Hematopoietic multipotent progenitor cell (in vitro differentiated cells): ENCODE results near the gene SARDH. TPM values are rescaled to one million over a fixed set of nuclear protein-coding genes. Genes with fewer than 3 reads are reported as not detected.

Experiments
- DNase-seq, 3 donors: peaks; one replicate each; pipeline ENCODE4 v3.0.0-alpha.2; 2011 to 2015; ENCODE audit warnings: low read depth in 2 of 3, low spot score in 2 of 3
- total RNA-seq: library from RNA; depleted of rRNA; stranded (reverse); fragments of >200 nt; gene quantifications from one replicate; pipeline ENCODE4 v1.2.3, GENCODE V29; 2012

SARDH gene
- total RNA-seq, 1 donor, result 10.5 TPM

DNA sequence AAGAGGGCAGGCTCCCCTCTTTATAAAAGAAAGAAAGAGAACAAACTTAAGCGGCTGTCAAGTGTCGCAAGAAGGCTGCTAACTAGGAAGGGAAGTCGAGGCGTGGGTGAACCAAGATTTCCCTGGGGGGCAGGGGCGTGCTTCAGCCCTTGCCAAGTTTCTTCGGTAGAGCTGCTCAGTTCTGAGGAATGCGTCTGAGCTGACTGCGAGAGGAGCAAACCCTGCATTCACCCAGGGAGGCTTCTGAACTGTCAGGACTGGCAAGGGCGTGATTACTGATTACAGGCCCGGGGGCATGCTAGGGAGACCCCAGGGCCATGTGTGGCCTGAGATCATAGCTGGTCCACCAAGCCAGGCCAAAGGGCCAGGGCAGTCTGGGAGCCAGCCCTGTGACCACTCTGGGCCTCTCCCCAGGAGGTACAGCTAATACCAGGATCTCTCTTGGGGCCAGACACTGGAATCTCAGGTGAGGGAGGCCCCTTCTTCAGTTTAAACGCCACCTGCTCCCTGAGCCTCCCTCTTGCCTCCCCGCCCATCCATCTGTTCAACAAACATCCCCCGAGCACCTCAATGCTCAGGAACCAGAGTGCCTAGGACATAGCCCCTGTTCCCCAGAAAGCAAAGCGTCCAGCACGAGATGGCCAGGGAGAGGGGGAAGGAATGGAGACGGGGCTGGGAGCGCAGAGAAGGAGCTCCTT is 30.9 kb downstream of the SARDH start:
- no peak for DNase-seq

DNA sequence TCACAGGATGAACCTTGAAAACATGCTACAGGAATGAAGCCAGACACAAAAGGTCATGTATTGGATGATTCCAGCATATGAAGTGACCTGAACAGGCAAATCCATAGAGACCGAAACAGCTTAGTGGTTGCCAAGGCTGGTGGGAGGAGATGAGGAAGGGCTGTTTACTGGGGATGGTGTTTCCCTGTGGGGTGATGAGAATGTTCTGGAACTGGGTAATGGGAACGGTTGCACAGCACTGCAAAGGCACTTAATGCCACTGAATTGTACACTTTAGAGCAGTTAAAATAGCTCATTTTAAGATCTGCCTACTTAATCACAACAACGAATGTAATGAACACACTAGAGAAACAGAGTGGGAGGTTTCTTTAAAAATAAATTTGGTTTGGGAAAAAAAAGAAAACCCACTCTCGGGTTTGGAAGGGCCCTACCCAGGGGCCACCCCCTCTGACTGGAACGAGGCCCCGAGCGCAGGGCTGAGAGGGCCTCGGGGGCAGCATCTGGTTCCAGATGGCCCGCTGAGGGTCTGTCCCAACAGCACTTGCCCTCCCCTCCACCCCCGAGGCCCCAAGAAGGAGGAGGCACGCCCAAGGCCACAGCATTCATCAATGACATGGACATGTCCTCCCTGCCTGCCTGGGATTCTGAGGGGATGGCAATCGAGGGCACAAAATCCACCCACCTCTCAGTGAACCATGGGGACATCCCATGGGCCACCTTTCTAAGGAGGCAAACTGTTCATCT is 31.7 kb downstream of the SARDH start:
- DNase-seq, result no peak

- no peak for DNase-seq
Observed at GRCh38 chr9:133705576-133705975, 32.6 kb downstream of the SARDH start.

- no peak for DNase-seq
Observed at GRCh38 chr9:133704711-133705181, 33.4 kb downstream of the SARDH start.

DNA sequence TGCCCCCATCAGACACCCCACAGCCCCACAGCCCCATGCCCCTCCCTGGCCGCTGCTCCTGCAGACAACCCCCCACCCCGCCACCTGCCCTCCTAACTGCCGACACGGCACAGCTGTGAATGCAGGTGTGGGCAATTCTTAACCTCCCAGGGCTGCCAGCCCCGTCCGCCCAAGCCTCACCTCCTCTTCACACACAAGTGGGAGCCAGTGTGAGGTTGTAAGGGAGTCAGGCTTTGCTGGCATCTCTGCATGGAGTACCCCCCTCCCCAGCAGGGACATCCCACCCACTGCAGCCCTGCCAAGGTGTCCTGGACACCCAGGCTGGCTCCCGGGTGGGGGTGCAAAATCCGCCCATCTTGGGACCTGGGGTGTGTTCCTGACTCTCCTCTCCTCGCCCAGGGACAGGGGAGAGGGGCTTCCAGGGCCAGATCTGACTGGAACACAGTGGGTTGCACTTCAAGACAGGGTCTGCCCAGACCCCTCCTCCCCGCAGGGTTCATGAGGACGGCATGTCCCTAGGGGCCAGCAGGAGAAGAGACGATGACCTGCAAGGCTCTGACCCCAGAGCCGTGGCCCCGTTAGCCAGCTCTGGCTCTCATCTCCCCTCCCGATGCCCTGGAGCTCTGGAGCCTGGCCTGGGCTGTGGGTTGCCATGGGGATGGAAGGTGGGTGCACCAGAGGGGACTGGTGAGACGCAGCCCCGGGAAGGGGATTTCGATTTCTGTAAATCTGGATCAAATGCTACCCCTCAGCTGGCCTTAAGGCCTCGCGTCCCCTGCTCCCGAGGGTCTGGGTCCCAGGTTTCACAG is 34.4 kb downstream of the SARDH start:
- no peak for DNase-seq

GRCh38 chr9:133702798-133703590 is 35.2 kb downstream of the SARDH start:
- DNase-seq, result no peak

GRCh38 chr9:133701981-133702797 is 36.0 kb downstream of the SARDH start:
- DNase-seq, result peak in 2 of 3 donors; percentile 46 to 49

DNA sequence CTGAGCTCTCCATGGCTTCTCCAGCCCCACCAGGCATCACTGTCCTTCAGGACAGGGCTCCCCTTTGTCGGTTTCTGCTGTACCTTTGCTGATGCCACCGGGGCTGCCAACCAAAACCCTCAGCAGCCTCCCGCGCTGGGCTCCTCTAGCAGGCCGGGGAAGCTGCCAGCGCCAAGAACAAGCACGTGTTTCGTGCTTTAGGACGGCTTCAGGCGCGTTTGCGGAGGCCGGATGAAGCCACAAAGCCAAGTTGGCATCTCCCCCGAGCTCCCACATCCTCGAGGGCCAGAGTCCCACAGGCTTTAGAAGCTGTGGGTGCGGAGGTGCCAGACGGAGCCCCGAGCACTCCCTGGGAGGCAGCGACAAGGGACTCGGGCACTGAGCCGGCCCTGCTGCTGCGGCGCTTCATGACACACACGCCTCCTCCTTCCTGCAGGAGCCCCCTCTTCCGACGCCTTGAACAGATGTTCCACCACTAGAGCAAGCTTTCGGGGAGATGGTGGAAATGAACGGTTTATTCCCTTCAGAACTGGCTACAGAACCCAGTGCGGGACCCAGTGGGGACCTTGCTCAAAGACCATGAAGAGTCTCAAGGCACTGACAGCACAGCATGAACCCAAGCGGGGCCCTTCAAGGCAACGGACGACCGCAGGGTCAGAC is 36.7 kb downstream of the SARDH start:
- DNase-seq, result no peak

DNA sequence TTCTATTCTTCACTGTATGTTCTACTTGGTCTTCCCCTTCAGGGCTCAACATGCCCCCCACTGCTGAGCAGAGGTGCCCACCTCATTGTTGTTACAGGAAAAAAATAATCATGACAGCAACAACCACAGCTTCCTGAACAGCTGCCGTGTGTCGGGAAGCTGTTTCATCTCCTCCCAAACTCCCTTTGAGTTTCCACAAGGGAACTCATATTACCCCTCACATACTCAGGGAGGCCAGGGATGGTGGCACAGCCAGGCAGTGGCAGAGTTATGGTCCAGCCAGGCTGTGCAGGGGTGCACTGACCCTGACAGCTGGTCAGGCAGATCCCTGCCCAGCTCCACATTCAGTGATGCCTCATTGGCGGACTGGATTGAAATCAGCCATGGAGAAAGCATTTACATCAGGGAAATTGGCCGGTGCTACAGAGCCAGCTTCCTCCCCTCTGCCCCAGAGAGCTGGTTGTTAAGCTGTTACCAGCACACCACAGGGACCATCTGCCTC is 37.3 kb downstream of the SARDH start:
- no peak for DNase-seq

- DNase-seq, result no peak
Observed at GRCh38 chr9:133699546-133699945, 38.6 kb downstream of the SARDH start.

DNA sequence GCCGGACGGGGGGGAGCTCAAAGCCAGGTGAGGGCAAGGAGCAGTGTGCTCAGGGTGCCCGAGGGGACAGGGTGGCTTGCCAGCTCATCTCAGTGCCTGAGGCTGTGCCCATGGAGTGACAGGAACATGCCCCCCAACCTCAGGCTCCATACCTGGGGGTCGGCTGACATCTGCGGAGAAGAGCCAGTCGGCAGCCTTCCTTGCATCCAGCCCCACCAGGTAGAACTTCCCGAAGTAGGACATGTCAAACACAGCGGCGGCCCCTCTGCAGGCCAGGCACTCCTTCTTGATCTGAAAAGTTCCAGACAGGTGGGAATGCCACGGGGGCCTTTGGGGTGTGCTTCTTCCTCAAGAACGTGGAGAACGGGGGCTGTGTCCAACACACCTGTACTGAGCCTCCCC is 42.1 kb downstream of the SARDH start:
- DNase-seq, result no peak

GRCh38 chr9:133694686-133695085 is 43.5 kb downstream of the SARDH start:
- no peak for DNase-seq

DNA sequence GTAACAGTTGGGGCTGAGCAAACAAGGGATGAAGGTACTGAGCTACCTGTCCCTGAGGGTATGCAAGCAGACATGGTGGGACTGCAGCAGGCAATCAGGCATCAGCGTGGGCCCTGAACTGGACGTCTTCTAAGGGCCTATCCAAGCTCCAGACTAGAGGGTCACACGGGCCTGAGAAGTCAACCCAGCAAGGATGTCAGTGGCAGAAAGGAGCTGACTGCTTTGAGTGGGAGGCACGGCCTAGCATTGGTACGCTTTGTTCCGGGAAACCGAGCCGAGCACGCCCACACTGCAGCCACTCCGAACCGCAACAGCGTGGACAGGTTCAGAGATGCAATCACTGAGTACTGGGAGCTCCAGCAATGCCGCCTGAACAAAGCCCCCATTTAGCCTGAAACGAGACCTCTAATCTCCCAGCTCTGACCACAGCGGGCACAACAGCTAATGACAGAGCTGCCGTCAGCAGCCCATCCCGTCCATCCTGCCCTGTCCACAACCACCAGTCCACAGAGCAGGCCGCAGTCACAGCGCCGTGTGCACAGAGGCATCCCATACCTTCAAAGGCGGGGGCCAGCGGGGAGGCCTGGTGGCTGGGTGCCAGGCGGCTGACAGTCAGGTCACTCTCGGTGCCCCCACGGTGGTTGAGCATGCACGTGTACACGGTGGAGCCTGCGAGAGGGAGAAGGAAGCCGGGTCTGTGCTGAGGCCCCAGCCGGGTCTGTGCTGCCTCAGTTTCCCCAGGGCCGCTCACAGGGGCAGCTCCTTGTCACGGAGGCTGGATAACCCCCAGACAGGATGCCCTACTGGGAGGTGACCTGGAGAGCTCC is 44.2 kb downstream of the SARDH start:
- DNase-seq, result no peak

- DNase-seq, result no peak
Observed at GRCh38 chr9:133693116-133693515, 45.0 kb downstream of the SARDH start.

- DNase-seq, result no peak
Observed at GRCh38 chr9:133692364-133692985, 45.7 kb downstream of the SARDH start.

DNA sequence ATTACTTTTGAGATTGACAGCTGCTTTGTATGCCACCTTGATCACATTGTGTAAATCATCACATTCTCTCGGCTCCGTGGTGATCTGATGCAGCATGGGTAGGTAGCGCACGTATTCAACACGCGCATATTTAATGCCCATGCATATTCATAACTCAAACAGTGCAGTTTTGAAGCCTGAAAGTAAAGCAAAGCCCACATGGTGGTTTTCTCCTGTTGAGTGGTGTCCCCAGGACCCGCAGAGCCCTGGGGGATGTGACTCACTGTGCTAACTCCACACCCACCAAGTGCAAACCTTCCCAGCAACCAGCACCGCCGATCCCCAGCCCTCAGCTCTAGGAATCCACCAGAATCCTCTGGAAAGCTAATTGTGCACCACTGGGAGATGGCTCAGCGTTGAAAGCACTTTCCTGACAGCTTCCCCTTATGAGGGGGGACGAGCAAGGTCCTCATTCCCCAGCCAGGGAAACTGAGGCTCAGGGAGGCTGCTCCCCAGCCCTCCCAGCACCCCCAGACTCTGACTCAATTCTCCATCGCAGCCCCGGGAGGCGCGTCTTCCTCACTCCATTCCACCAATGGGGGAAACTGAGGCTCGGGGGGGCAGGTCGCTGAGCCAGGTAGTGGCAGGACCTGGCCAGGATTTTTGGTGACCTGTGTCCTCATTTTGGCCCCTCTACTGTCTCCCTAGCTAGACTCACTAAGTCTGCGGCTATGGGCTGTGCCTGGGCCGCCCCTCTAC is 46.4 kb downstream of the SARDH start:
- no peak for DNase-seq

DNA sequence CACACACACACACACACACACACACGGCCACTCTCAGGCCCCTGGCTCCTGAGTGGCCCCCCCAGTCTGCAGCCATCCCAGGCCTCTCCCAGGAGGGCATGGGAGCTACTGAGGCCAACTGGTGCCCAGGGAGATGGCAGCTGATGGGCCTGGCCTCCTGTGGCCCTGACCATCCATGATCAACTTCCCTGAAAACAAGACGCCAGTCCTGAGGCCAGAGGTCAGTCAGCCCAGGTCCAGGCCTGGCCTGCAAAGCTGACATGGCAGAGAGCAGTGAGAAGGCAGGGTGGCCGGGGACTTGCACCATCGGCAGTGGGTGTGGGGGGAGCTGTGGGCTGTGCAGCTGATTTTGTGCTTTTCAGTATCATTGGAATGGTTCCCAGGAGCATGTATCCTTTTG is 47.0 kb downstream of the SARDH start:
- no peak for DNase-seq
